ENCODE results near the gene PRKG1.

Gene PRKG1

DNA sequence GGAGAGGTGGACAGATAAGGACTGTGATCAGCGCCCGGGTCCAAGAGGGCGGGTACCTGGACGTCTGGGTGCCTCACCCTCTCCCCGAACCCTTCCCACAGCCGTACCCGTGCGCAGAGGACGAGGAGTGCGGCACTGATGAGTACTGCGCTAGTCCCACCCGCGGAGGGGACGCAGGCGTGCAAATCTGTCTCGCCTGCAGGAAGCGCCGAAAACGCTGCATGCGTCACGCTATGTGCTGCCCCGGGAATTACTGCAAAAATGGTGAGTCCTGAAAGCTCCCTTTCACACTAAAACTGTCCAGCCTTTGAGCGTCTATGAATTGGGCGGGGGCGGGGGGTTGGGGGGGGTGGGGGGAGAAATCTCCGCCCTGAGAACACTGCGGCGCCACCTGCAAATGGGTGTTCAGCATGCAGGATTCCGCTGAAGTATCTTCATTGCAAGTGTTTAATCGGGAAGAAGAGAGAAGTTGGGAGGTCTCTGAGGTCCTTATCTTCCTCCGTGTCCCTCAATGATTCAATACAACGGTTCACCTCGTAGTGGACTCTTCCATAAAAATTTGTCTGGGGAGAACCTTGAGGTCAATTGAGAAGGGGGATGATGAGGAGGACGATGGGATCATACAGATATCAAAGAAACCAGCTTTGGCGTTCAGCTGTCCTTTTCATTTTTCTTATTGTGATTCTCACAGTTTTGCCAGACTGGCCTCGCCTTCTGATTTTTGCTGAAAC lies 1240.7 kb downstream of the PRKG1 start:
- peak; percentile 75 for DNase-seq (ENCODE audit: low spot score)

GRCh38 chr10:52316001-52316400 lies 1241.7 kb downstream of the PRKG1 start:
- DNase-seq (ENCODE audit: low spot score) = no peak

DNA sequence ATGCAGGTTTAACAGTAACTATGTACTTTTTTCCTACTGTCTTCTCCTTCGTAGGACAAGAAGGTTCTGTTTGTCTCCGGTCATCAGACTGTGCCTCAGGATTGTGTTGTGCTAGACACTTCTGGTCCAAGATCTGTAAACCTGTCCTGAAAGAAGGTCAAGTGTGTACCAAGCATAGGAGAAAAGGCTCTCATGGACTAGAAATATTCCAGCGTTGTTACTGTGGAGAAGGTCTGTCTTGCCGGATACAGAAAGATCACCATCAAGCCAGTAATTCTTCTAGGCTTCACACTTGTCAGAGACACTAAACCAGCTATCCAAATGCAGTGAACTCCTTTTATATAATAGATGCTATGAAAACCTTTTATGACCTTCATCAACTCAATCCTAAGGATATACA lies 1242.2 kb downstream of the PRKG1 start:
- DNase-seq (ENCODE audit: low spot score) = no peak

- DNase-seq (ENCODE audit: low spot score) = no peak
These were observed 1243.9 kb downstream of the PRKG1 start for GRCh38 chr10:52318136-52318701.

GRCh38 chr10:52318822-52319464 lies 1244.7 kb downstream of the PRKG1 start:
- peak; percentile 99 for DNase-seq (ENCODE audit: low spot score)

DNA sequence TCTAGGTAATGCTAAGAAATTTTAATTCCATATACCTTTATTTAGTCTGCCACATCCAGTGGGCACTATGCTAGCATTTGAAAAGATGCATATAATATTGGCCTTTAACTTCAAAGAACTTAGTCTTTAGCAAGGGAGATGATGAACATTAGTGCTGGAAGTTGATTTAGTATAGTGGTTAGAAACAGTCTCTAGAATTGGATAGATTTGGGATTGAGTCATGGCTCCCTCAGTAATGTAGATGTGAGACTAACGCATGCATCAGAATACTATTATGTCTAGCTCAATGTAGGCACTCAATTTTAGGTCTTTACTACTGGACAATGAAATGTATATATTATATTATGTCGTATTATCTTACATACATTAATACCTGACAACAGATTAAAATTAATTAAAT lies 1245.6 kb downstream of the PRKG1 start:
- DNase-seq (ENCODE audit: low spot score) = no peak

- DNase-seq (ENCODE audit: low spot score) = no peak
These were observed 1248.0 kb downstream of the PRKG1 start for GRCh38 chr10:52322323-52322722.

GRCh38 chr10:52322936-52323335 lies 1248.6 kb downstream of the PRKG1 start:
- DNase-seq (ENCODE audit: low spot score) = no peak

DNA sequence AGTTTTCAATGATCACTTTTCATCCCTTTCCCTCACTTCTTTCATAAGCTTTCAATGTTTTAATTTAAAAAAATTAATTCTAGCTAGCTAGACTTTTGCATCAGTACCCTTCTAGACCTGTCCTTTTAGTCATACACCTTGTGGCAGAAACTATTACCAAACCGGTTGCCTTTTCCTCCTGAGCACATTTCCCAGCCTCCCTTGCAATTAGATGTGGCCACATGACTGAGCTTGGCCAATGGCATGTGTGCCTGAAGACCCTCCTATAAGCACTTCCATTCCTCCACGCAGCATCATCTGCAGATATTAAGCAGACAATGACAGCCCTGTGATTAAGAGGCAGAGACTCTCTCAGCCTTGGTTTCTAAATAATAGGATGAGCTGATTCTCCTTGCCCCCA lies 1252.1 kb downstream of the PRKG1 start:
- no peak for DNase-seq (ENCODE audit: low spot score)

DNA sequence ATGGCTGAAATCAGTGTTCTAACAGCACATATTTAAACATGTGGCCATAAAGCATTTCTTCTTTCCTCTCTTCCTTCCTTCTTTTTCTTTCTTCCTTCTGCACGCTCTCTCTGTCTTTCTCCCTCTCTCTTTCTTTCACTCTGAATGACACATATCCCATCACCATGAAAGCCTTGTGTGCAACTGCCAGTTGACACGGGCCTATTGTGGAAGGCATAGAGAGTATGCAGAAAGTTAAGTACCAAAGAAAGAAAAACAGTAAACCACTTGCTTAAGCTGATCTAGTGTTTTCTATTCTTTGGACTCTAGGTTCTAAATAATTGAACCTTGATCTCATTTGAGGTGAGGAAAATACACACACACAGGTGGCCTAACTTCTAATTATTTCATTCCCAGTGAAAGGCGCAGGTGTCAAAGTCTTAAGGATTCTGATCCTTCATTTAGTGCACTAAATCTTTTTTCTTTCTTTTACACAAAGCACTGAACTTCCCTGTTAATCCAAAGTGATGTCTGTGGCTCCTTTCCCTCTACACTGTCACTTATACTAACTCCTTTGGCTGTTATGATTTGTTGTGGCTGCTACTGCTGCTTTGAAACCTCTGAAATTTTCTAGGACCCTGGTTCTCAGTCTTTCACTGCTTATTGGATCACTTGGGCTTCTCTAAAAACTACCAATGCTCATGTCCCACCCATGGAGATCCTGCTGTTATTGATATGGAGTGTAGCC lies 1257.5 kb downstream of the PRKG1 start:
- DNase-seq (ENCODE audit: low spot score) = no peak

- no peak for DNase-seq (ENCODE audit: low spot score)
These were observed 1258.5 kb downstream of the PRKG1 start for GRCh38 chr10:52332815-52333214.

DNA sequence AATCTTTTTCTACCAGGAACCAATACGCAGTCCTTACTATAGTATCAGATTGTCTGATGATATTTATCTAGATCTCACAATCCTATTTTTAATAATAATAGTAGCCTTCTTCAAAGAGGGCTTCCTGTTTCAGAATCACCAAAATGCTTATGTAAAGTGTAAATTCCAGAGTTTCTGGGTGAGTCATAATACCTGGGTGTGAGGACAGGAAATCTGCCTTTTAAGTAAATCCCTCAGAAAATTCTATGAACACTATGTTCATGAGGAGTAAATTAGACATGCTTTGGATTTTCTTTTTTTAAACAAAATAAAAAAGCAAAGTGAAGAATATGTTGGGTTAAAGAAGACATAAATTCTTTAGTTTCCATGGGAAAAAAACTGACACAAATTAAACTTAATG lies 1260.3 kb downstream of the PRKG1 start:
- DNase-seq (ENCODE audit: low spot score) = peak; percentile 77

DNA sequence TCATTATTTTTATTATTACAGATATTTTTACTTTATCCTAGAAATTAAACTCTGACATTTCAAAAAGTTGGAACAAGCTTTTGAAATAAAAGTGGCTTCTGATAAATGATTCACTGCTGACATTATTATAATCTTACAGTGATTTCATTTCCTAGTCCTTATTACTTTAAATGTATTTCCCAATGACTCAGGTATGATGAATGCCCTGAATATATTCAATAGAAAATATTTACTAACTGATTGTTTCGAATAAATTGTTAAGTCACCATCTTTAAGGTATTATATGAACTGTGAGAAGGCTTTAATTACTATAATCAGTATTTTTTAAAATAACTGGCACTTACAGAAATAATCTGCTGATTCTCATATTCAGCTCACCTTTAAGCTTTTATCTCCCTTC lies 1261.4 kb downstream of the PRKG1 start:
- DNase-seq (ENCODE audit: low spot score) = peak; percentile 78

GRCh38 chr10:52337225-52337624 lies 1262.9 kb downstream of the PRKG1 start:
- DNase-seq (ENCODE audit: low spot score) = no peak

DNA sequence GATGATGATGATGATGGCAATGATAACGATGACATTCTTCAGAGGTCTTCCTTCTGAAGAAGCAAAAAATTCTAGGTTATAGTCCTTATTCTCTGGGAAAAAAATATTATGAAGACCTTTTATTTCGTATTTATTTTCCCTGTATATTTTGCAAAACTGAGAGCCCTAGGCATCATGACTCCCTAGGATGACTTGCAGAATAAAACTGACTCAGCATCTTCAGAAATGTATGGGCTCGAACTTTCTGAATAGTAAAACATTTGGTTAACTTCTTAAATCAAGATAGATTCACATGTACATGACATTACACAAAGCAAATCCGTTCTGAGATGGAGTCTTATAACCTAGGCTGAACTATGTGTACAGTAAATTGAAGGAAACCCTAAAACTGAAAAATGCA lies 1269.2 kb downstream of the PRKG1 start:
- no peak for DNase-seq (ENCODE audit: low spot score)

- no peak for DNase-seq (ENCODE audit: low spot score)
These were observed 1272.4 kb downstream of the PRKG1 start for GRCh38 chr10:52346394-52347326.

- no peak for DNase-seq (ENCODE audit: low spot score)
These were observed 1273.0 kb downstream of the PRKG1 start for GRCh38 chr10:52347327-52347667.
